SH-SY5Y (cell line): Measurements from ENCODE around the gene C1GALT1C1.

Source experiments
- GATA2 ChIP-seq: IDR thresholded peaks from 2 replicates; pipeline ENCODE4 v1.6.1; 2011; ENCODE audit warnings: mild to moderate bottlenecking, low read depth, low read length
- GATA3 ChIP-seq: IDR thresholded peaks from 2 replicates; pipeline ENCODE4 v1.6.1; 2011; ENCODE audit warnings: low read depth, mild to moderate bottlenecking, low read length, moderate library complexity

- TF ChIP-seq GATA2 (no peak), GATA3 (no peak)
These were observed 30.8 kb upstream of the C1GALT1C1 start for GRCh38 chrX:120660637-120661036.
